Thymus (tissue), 11 donors: ENCODE data around the gene ZNF536. TPM values are rescaled to one million over a fixed set of nuclear protein-coding genes. Genes with fewer than 3 reads are reported as not detected.

ENCODE experiments used
- DNase-seq, 9 donors: peaks; one replicate each; pipeline ENCODE4 v3.0.0-alpha.2; 2013; ENCODE audit warnings: low spot score in 9 of 9, low read depth in 6 of 9, missing footprints in 1 of 9
- H3K27ac ChIP-seq, 2 donors: one replicate each; pipeline ENCODE4 v1.5.1; 2013; ENCODE audit warnings: control low read depth in 1 of 2, low read depth in 1 of 2, low read length in 1 of 2, mild to moderate bottlenecking in 1 of 2, moderate library complexity in 1 of 2
- H3K27me3 ChIP-seq, 2 donors: one replicate each; pipeline ENCODE4 v1.5.1; 2013; ENCODE audit warnings: low read length in 1 of 2; ENCODE audit not compliant: control insufficient read depth in 2 of 2, insufficient read depth in 1 of 2
- H3K36me3 ChIP-seq, 2 donors: one replicate each; pipeline ENCODE4 v1.5.1; 2013; ENCODE audit warnings: low read length in 1 of 2, mild to moderate bottlenecking in 1 of 2, moderate library complexity in 1 of 2; ENCODE audit not compliant: control insufficient read depth in 2 of 2, insufficient read depth in 2 of 2
- H3K4me1 ChIP-seq, 2 donors: one replicate each; pipeline ENCODE4 v1.5.1; 2013; ENCODE audit warnings: low read length in 2 of 2; ENCODE audit not compliant: control insufficient read depth in 2 of 2, insufficient read depth in 2 of 2
- H3K4me3 ChIP-seq, 2 donors: one replicate each; pipeline ENCODE4 v1.5.1; 2013; ENCODE audit warnings: low read length in 2 of 2, control low read depth in 1 of 2, mild to moderate bottlenecking in 1 of 2
- H3K9me3 ChIP-seq, 2 donors: one replicate each; pipeline ENCODE4 v1.5.1; 2013; ENCODE audit warnings: low read length in 1 of 2, mild to moderate bottlenecking in 1 of 2; ENCODE audit not compliant: control insufficient read depth in 2 of 2, insufficient read depth in 1 of 2
- WGBS: extraction: QIAGEN DNeasy Blood & Tissue Kit; methylation state at CpG from one replicate; pipeline ENCODE4 v1.1.7; 2013; 5-methylcytosine and 5-hydroxymethylcytosine counted together
- polyA plus RNA-seq: library from polyadenylated mRNA; stranded (reverse); fragments of 200-250 nt; gene quantifications from one replicate; pipeline ENCODE4 v1.2.3, GENCODE V29; 2013
- total RNA-seq: library from RNA; stranded (reverse); fragments of 120-200 nt; gene quantifications from one replicate; pipeline ENCODE4 v1.2.4, GENCODE V29; 2013
- donor health status: healthy.

Gene ZNF536
- total and polyA plus RNA-seq, 2 donors = 0.05 to 0.11 TPM

DNA sequence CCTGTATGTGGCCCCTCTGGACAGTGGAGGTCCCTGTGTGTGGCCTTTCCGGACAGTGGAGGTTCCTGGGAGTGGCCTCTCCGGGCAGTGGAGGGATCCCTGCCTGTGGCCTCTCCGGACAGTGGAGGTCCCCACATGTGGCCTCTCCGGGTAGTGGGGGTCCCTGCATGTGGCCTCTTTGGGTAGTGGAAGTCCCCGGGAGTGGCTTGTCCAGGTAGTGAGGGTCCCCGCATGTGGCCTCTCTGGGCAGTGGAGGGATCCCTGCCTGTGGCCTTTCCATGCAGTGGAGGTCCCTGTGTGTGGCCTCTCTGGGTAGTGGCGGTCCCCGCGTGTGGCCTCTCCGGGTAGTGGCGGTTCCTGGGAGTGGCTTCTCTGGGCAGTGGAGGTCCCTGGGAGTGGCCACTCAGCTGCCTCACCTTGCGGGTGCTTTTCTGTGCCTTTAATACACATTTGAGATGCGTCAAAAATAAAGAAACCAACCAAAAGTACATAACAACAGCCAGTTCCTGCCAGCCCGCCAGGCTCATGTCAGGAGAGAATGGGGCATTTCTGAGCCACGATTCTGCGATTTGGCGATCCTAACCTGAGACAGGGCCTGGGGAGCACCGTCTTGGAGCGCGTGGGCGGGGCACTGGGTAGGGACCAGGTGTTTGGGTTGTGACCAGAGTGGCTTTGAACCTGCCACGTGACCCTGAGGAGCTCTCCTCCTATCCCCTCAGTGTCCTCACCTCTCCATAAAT, 194.7 kb downstream of the ZNF536 start:
- Histone ChIP-seq H3K4me3 (no peak overlapping the region), H3K36me3 (no peaks in the 10 kb centered on the region), H3K9me3 (no peaks in the 10 kb centered on the region), H3K27me3 (no peaks in the 10 kb centered on the region), H3K27ac (no peak overlapping the region), H3K4me1 (no peaks in the 10 kb centered on the region)
- 91% methylated on average over 22 of the region's 22 CpGs for WGBS
- DNase-seq = no peak

DNA sequence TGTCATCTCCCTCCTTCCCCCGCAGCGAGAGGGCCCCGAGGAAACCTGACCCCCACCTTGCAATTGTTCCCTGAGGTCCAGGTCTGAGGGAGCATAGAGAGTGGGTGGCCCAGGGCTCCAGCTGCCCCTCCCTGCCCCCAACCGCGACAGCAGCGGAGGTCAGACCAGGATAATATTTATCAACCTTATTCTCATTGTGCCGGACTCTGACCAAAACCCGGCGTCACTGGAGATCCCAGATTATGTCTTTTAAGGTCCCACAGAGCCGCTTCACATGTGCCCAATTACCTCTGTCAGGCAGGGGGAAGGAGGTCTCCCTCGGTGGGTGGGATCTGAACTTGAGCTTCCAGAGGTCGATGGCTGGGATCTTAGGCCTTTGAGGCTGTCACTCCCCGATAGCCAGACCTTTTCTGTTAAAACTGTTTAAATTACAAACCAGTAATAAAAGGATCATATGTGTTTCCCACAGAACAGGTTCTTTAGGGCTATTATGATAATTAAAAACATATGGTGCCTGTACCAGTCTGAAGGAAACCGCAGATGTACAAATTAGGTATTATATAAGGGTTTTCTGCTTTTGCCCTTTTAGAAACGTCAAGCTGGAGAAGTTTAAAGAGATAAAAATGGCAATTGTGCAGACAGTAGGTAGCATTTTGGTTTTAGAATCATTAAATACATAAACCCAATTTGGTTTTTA, 195.5 kb downstream of the ZNF536 start:
- no peak for DNase-seq
- Histone ChIP-seq H3K4me1 (no peaks in the 10 kb centered on the region), H3K36me3 (no peaks in the 10 kb centered on the region), H3K9me3 (no peaks in the 10 kb centered on the region), H3K4me3 (no peak overlapping the region), H3K27me3 (no peaks in the 10 kb centered on the region), H3K27ac (no peak overlapping the region)
- 89% methylated on average over 15 of the region's 15 CpGs for WGBS

DNA sequence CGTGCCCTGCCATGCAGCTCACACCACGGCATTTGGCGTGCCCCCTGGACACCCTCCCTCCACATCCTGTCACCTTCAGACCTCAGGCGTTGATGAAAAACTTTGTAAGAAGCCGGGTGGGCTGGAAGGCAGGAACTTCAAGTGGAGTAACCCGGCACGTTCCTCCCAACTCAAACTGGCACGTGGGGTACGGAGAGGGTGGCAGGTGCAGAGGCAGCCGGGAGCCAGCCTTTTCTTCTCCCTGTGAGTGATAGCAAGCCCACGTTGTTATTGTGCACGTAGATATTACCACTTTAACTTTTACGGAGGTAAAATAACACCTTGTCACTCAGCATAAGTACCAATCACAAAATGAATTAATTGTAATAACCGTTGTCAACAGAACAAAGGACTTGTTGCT, 198.0 kb downstream of the ZNF536 start:
- Histone ChIP-seq H3K27ac (no peak overlapping the region), H3K27me3 (no peaks in the 10 kb centered on the region), H3K4me3 (no peak overlapping the region), H3K9me3 (no peaks in the 10 kb centered on the region), H3K36me3 (no peaks in the 10 kb centered on the region), H3K4me1 (no peaks in the 10 kb centered on the region)
- DNase-seq = no peak
- WGBS = 93% methylated on average over 14 of the region's 14 CpGs

DNA sequence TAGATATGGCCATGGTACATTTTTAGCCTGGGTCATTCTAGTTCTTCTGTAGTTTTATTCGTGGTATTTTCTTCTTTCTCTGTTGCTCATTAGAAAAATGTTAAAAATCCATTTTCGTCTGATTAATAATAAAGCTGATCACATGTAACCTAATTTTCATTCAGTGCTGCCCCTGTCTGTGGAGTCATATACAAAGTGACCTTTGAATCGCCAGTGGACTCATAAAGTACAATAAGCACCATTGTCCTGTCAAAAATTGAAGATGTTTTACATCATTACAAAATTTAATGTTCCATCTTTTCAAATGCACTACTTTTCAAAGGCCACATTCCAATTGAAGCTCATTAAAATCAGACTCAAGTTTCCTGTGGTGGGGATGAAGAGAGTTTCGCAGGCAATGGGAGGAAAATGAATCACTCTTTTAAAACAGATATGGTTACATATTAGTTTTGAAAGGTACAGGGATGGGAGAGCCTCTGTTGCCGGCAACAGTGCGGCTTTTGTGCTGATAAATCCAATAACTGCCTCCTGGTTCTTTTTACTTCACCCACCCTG, 205.4 kb downstream of the ZNF536 start:
- H3K4me3 ChIP-seq = no peak overlapping the region
- H3K9me3 ChIP-seq = no peaks in the 10 kb centered on the region
- no peaks in the 10 kb centered on the region for H3K27me3 ChIP-seq
- 87% methylated on average over 6 of the region's 6 CpGs for WGBS
- no peaks in the 10 kb centered on the region for H3K4me1 ChIP-seq
- H3K27ac ChIP-seq = no peak overlapping the region
- H3K36me3 ChIP-seq = no peaks in the 10 kb centered on the region
- DNase-seq = no peak

DNA sequence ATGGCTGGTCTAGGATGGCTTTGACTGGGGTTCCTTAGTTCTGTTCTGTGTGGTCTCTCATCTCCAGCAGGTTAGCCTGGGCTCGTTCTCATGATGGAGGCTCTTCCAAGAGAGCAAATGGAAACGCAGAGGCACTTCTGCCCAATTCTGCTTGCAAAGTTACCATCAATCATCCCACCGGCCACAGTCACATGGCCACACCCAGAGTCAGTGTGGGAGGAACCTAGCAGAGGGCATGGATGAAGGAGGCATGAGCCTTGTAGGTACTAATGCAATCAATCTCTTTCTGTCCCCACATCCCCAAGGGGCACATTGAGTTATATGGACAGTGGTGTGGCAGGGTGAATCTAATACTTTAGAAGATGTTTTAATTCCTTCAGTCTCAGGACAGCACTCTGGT, 207.2 kb downstream of the ZNF536 start:
- no peaks in the 10 kb centered on the region for H3K27me3 ChIP-seq
- WGBS = 85% methylated on average over 3 of the region's 3 CpGs
- H3K27ac ChIP-seq = no peak overlapping the region
- no peak for DNase-seq
- no peaks in the 10 kb centered on the region for H3K9me3 ChIP-seq
- no peaks in the 10 kb centered on the region for H3K4me1 ChIP-seq
- H3K4me3 ChIP-seq = no peak overlapping the region
- no peaks in the 10 kb centered on the region for H3K36me3 ChIP-seq

DNA sequence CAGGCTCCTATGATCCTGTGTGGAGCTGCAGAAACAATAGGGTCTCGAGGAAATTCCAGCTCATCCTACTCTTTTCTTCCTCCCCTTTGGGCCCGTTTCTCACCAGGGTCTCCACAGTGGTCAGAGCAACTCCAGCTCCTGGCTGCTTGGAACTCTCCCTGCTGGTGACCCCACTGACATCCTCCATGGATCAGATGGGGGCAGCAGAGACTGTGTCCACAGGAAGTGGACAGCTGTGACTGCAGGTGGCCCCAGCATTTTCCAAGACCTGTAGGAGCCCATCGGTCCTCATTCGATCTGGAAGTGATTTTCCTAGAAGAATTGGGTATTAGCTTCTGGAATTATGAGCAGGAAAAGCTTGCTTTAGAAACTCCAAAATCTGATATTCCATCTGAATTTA, 208.5 kb downstream of the ZNF536 start:
- no peaks in the 10 kb centered on the region for H3K4me1 ChIP-seq
- no peaks in the 10 kb centered on the region for H3K27me3 ChIP-seq
- WGBS = 92% methylated on average over 4 of the region's 4 CpGs
- H3K36me3 ChIP-seq = no peaks in the 10 kb centered on the region
- no peak for DNase-seq
- H3K4me3 ChIP-seq = no peak overlapping the region
- H3K27ac ChIP-seq = no peak overlapping the region
- H3K9me3 ChIP-seq = no peaks in the 10 kb centered on the region

DNA sequence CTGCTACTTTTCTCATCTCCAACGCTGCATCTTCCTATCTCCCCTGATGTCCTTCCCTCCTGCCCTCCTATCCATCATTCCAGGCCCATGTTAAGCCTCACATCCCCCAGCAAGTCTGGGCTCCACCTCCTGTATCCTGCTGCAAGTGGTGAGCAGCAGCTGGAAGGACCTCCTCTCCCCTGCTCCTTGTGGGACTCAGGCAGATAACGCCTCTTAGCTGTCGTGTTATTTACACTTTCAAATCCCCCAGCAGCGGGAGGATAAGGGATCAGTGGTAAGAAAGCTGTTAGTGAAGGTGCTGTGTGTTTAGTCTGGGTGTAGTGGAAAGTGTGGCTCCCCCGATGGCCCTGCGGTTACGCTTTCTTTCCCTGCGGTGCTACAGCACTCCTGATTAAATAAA, 211.9 kb downstream of the ZNF536 start:
- Histone ChIP-seq H3K27ac (no peak overlapping the region), H3K4me1 (no peaks in the 10 kb centered on the region), H3K9me3 (no peaks in the 10 kb centered on the region), H3K27me3 (no peaks in the 10 kb centered on the region), H3K4me3 (no peak overlapping the region), H3K36me3 (no peaks in the 10 kb centered on the region)
- DNase-seq = no peak
- WGBS = 48% methylated on average over 8 of the region's 8 CpGs

DNA sequence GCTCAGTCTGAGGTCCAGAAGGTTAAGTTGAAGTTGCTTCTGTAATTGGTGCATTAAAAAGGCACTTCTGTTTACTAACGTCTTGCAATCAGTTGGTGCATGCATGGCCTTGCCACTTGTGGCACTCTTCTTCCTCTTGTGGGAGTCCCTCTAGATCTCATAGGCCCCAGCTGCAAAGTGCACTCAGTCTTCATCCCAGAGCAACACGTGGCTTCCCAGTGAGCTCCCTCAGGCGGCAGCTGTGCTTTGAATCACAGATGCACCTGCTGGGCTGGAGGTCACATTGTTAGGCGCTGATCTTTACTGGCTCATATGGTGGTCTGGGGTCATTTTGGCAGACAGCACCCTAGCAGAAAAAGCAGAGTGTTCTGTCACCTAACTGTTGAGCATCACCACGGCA, 215.7 kb downstream of the ZNF536 start:
- H3K27ac ChIP-seq = no peak overlapping the region
- WGBS = 63% methylated on average over 5 of the region's 5 CpGs
- no peaks in the 10 kb centered on the region for H3K4me1 ChIP-seq
- H3K4me3 ChIP-seq = no peak overlapping the region
- H3K27me3 ChIP-seq = no peaks in the 10 kb centered on the region
- H3K36me3 ChIP-seq = no peaks in the 10 kb centered on the region
- DNase-seq = no peak
- H3K9me3 ChIP-seq = no peaks in the 10 kb centered on the region

DNA sequence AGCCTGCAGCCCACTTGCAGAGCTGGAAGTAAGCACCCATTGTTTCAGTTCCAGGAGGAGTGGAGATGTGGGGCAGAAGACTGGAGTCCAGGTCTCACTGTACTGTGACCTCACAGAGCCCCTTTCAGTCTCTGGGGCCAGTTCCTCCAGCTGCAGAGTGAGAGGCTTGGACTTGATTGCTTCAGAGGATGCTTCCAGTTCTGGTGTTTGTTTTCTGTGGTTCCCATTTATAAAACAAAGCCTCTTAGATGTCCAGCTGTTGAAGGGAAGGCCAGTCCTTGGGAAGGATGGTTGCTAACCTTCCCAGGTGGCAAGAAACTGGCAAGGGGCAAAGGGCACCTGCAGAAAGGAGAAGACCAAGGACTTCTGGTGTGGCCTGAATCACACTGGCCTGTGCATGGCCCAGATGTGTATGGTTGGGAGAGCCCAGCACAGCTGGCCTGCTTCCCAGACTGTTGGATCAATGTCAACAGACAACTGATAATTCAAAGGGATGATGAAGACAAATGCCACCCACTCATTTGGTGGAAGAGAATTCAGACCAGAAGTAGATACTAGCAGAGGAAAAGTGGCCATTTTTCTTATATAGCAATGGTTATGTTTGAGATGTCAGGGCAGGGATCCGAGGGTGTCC, 218.5 kb downstream of the ZNF536 start:
- Histone ChIP-seq H3K36me3 (no peaks in the 10 kb centered on the region), H3K9me3 (no peaks in the 10 kb centered on the region), H3K4me1 (no peaks in the 10 kb centered on the region), H3K27ac (no peak overlapping the region), H3K27me3 (no peaks in the 10 kb centered on the region), H3K4me3 (no peak overlapping the region)
- WGBS = 90% methylated on average over 1 of the region's 1 CpG
- DNase-seq = no peak
